MCF 10A (cell line): ENCODE results near the gene CSMD2. TPM values are rescaled to one million over a fixed set of nuclear protein-coding genes. Genes with fewer than 3 reads are reported as not detected.

ENCODE experiments used
- BruUV-seq: library from RNA; stranded (reverse); fragments of 400-500 nt; replicated peaks from 2 replicates; lab custom pipeline; 2021; lab: Mats Ljungman, UMichigan
- CTCF ChIA-PET: fragments of 300-600 bp; sonication (Branson Sonifier 250); formaldehyde crosslinking; extraction: SDS; loops from one replicate; lab custom pipeline; 2021; ENCODE audit warnings: antibody characterized with exemption, inconsistent platforms; lab: Yijun Ruan, JAX
- POLR2A ChIA-PET: fragments of 300-600, 350-650 bp; sonication (Branson Sonifier 250); formaldehyde crosslinking; extraction: SDS; loops from one replicate; lab custom pipeline; 2020; ENCODE audit warnings: antibody characterized with exemption, inconsistent platforms; lab: Yijun Ruan, JAX
- DNase-seq: peaks from one replicate; pipeline ENCODE4 v3.0.0-alpha.2; 2018; ENCODE audit not compliant: unreplicated experiment
- H3K27ac Mint-ChIP-seq: one replicate; pipeline ENCODE4 v1.8.0; 2022; ENCODE audit warnings: mild to moderate bottlenecking, low read depth, mixed read lengths; ENCODE audit not compliant: unreplicated experiment
- H3K27me3 Mint-ChIP-seq: one replicate; pipeline ENCODE4 v1.8.0; 2022; ENCODE audit warnings: mixed read lengths; ENCODE audit not compliant: insufficient read depth, unreplicated experiment
- H3K36me3 Mint-ChIP-seq: one replicate; pipeline ENCODE4 v1.8.0; 2022; ENCODE audit warnings: mild to moderate bottlenecking, moderate library complexity, mixed read lengths; ENCODE audit not compliant: insufficient read depth, unreplicated experiment
- H3K4me1 Mint-ChIP-seq: one replicate; pipeline ENCODE4 v1.8.0; 2022; ENCODE audit warnings: mixed read lengths; ENCODE audit not compliant: insufficient read depth, unreplicated experiment
- H3K4me3 Mint-ChIP-seq: one replicate; pipeline ENCODE4 v1.8.0; 2022; ENCODE audit warnings: mild to moderate bottlenecking, moderate library complexity, mixed read lengths; ENCODE audit not compliant: unreplicated experiment
- H3K9me3 Mint-ChIP-seq: one replicate; pipeline ENCODE4 v1.8.0; 2022; ENCODE audit warnings: mixed read lengths; ENCODE audit not compliant: unreplicated experiment
- intact Hi-C: fragments of 100-400 bp; cut with micrococcal nuclease; formaldehyde crosslinking; loops from 2 replicates; pipeline ENCODE4 v1.14.1; 2022
- total RNA-seq: library from RNA; stranded (reverse); gene quantifications from 2 replicates; pipeline ENCODE4 v1.2.3, GENCODE V29; 2022
- TF ChIP-seq, protein P1 (sequence below): fragments of 200-600 bp; IDR thresholded peaks from one replicate; pipeline ENCODE4 v1.8.0; 2022; ENCODE audit warnings: antibody characterized with exemption, mild to moderate bottlenecking; ENCODE audit not compliant: unreplicated experiment

CSMD2 gene
- total RNA-seq, 1 experiment from 2014 or later, result not detected

DNA sequence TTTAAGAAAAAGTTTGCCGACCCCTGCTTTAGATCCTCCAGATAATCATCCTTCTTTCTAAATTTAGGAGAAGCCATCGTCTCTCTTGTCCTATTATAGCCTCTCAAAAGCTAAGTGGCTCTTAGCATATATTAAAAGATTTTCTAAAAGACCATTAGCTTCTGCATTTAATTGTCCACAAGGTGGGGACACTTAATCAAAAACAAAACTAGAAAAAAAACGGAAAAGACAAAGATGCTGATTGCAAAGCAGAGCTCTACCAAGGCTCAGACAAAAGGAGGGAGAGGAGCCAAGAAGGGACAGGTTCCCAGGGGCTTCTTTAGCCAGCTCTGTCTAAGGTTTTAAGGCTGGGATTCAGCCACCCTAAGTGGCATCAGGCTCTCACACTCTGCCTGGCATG is 429.4 kb downstream of the CSMD2 start:
- Mint-ChIP-seq H3K9me3 (peaks cover 13% of the 10 kb centered on the region), H3K4me1 (no peaks in the 10 kb centered on the region), H3K4me3 (no peak overlapping the region), H3K27me3 (peaks cover 13% of the 10 kb centered on the region), H3K36me3 (no peaks in the 10 kb centered on the region), H3K27ac (no peak overlapping the region)
- no TSS peak for BruUV-seq
- ChIA-PET CTCF (interaction anchor here (0.6 to 1.7 kb wide), 12 partner anchors 11 to 1117 kb away, joined by 3 to 6 read pairs (median 3); no protein-coding TSS in a partner anchor), POLR2A (interaction anchor here (0.6 kb wide), 1 partner anchor 115 kb away, joined by 3 read pairs; no protein-coding TSS in a partner anchor)
- intact Hi-C loops, result loop anchor here (5.0 kb wide), 1 partner anchor 862 kb away; no protein-coding TSS in a partner anchor
- no peak for DNase-seq
- TF ChIP-seq, protein P1, sequence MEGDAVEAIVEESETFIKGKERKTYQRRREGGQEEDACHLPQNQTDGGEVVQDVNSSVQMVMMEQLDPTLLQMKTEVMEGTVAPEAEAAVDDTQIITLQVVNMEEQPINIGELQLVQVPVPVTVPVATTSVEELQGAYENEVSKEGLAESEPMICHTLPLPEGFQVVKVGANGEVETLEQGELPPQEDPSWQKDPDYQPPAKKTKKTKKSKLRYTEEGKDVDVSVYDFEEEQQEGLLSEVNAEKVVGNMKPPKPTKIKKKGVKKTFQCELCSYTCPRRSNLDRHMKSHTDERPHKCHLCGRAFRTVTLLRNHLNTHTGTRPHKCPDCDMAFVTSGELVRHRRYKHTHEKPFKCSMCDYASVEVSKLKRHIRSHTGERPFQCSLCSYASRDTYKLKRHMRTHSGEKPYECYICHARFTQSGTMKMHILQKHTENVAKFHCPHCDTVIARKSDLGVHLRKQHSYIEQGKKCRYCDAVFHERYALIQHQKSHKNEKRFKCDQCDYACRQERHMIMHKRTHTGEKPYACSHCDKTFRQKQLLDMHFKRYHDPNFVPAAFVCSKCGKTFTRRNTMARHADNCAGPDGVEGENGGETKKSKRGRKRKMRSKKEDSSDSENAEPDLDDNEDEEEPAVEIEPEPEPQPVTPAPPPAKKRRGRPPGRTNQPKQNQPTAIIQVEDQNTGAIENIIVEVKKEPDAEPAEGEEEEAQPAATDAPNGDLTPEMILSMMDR, result no peak

DNA sequence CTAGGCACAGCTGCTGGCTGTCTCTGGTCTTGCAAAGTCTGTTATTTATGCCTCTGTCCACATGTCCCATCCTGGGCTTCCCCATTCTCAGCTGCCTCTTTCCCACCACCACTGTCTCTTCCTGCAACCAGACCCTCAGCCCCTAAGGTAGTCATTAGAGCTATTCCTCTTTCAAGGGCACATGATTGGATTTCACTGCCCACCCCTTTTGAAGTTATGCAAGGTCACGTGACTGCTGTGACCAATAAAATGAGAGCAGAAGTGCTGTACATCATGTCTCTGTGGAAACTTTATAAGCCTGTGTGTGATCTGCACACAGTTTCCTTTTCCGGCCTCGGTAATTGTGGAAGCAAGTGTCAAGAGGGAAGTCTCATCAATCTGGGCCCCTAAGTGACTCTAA is 437.7 kb downstream of the CSMD2 start:
- TF ChIP-seq, protein P1, result no peak
- Mint-ChIP-seq H3K27me3 (peaks cover 10% of the 10 kb centered on the region), H3K4me1 (no peaks in the 10 kb centered on the region), H3K4me3 (no peak overlapping the region), H3K9me3 (peaks cover 18% of the 10 kb centered on the region), H3K36me3 (no peaks in the 10 kb centered on the region), H3K27ac (no peak overlapping the region)
- no TSS peak for BruUV-seq
- DNase-seq, result no peak
- ChIA-PET POLR2A (no interaction called here), CTCF (interaction anchor here (1.0 kb wide), 1 partner anchor 94 kb away, joined by 3 read pairs; no protein-coding TSS in a partner anchor)
- intact Hi-C loops, result no loop called here

DNA sequence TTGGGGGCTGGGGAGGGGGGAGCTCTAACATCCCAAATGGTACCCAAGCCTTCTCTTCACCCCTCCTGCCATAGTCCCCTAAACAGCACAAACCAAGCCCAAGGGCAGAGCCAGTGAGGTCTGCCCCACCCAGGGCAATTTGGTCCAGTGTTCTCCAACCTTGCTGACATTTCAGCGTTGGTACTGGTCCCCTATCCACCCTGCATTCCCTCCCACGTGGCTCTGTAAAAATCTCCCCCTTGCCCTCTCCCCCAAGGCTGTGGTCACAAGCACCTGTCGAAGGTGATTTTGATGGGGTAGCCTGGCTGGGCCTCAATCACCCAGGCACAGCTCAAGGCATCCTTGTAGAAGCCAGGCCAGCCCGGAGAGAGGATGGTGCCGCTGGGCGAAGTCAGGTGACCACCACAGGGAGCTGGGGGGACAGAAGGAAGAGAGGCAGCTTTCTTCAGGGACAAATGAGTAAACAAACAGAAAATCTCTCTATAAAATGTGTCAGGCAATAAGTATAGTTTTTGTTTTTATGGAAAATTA is 438.7 kb downstream of the CSMD2 start:
- Mint-ChIP-seq H3K27me3 (no peaks in the 10 kb centered on the region), H3K4me1 (no peaks in the 10 kb centered on the region), H3K27ac (no peak overlapping the region), H3K9me3 (peaks cover 14% of the 10 kb centered on the region), H3K36me3 (no peaks in the 10 kb centered on the region), H3K4me3 (no peak overlapping the region)
- CTCF ChIA-PET, result interaction anchor here (0.5 kb wide), 1 partner anchor 1315 kb away, joined by 3 read pairs; no protein-coding TSS in a partner anchor
- TF ChIP-seq, protein P1, result no peak
- POLR2A ChIA-PET, result interaction anchor here (0.7 kb wide), 1 partner anchor 22 kb away, joined by 3 read pairs; no protein-coding TSS in a partner anchor
- DNase-seq, result no peak
- no TSS peak for BruUV-seq
- intact Hi-C loops, result no loop called here

DNA sequence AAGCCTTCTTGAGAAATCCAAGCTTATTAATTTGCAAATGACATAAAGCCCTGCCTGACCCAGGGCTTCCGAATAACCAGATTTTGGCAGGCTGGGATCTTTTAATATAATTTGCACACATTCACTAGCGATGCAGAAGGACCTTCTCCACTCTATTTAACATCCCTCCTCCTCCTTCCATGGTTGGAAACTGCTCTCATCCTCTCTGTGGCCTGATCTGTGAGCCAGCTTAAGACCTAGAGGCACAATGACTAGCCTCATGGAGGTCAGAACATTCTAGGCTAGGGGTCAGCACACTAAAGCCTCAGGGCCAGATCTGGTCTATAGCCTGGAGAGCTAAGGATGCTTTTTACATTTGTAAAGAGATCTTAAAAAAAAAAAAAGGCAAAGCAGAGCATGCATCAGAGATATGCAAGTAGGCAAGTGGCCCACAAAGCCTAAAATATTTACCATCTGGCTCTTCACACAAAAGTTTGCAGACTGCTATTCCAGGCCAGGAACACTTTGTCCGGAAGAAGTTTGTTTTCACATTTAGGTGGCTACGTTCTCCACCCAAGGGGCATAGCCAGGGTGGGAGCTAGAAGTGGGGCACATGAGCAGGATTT is 439.4 kb downstream of the CSMD2 start:
- ChIA-PET CTCF (interaction anchor here (0.5 kb wide), 1 partner anchor 1315 kb away, joined by 3 read pairs; no protein-coding TSS in a partner anchor), POLR2A (no interaction called here)
- TF ChIP-seq, protein P1, result no peak
- no peak overlapping the region for H3K27ac Mint-ChIP-seq
- H3K36me3 Mint-ChIP-seq, result no peaks in the 10 kb centered on the region
- no peak overlapping the region for H3K4me3 Mint-ChIP-seq
- intact Hi-C loops, result no loop called here
- peaks cover 14% of the 10 kb centered on the region for H3K9me3 Mint-ChIP-seq
- H3K4me1 Mint-ChIP-seq, result no peaks in the 10 kb centered on the region
- no peaks in the 10 kb centered on the region for H3K27me3 Mint-ChIP-seq
- no peak for DNase-seq
- BruUV-seq, result no TSS peak
